HUES64 (cell line): Measurements from ENCODE around the gene VEPH1.
A peak's percentile ranks its signal among the peaks of the same experiment; 100 is the strongest.

ENCODE experiments used
- H3K27ac ChIP-seq: 2 replicates; pipeline ENCODE4 v1.7.0; 2013; ENCODE audit warnings: low read depth, low read length, inconsistent platforms
- H3K27me3 ChIP-seq: 2 replicates; pipeline ENCODE4 v1.6.1; 2013; ENCODE audit warnings: mild to moderate bottlenecking, low read length; ENCODE audit not compliant: insufficient read depth
- H3K36me3 ChIP-seq: 2 replicates; pipeline ENCODE4 v1.6.1; 2013; ENCODE audit warnings: mild to moderate bottlenecking, low read length; ENCODE audit not compliant: insufficient read depth
- H3K4me1 ChIP-seq: 2 replicates; pipeline ENCODE4 v1.6.1; 2013; ENCODE audit warnings: mild to moderate bottlenecking, low read length, moderate library complexity; ENCODE audit not compliant: insufficient read depth
- H3K4me3 ChIP-seq: 2 replicates; pipeline ENCODE4 v1.5.1; 2013; ENCODE audit warnings: mild to moderate bottlenecking, low read length, moderate library complexity
- H3K9ac ChIP-seq: 2 replicates; pipeline ENCODE4 v1.6.1; 2013; ENCODE audit warnings: mild to moderate bottlenecking, low read depth, low read length
- H3K9me3 ChIP-seq: 2 replicates; pipeline ENCODE4 v1.6.1; 2013; ENCODE audit warnings: low read depth, low read length; ENCODE audit not compliant: insufficient read depth
- whole genome bisulfite sequencing: fragments of 150-250, 120-280 bp; methylation state at CpG from one replicate; pipeline ENCODE4 v1.1.7; 2013; ENCODE audit warnings: missing lambda C conversion rate; 5-methylcytosine and 5-hydroxymethylcytosine counted together

VEPH1 gene

GRCh38 chr3:157447026-157447694 is 56.1 kb downstream of the VEPH1 start:
- no peaks in the 10 kb centered on the region for H3K36me3 ChIP-seq
- H3K9me3 ChIP-seq = no peaks in the 10 kb centered on the region
- 88% methylated on average over 3 of the region's 3 CpGs for WGBS
- no peaks in the 10 kb centered on the region for H3K27me3 ChIP-seq
- H3K4me1 ChIP-seq = no peaks in the 10 kb centered on the region
- no peak overlapping the region for H3K27ac ChIP-seq
- no peak overlapping the region for H3K4me3 ChIP-seq
- no peak overlapping the region for H3K9ac ChIP-seq

DNA sequence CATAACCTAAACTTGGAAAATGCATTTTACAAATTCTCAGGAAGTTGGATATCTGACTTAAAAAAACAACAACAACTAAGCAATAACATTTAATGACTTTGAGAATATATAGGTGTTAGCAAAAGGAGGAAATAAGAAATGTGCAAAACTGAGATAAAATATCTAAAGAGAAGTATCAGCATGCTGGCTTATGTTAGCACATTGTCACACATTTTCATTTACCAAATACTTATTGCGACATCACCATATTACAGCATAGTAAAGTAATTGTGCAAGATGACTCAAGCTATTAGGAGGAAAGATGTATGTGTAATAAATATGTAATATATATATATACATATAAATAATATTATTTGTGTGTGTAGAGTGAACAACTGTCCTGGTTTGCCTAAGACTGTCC is 57.4 kb downstream of the VEPH1 start:
- Histone ChIP-seq H3K36me3 (no peaks in the 10 kb centered on the region), H3K9ac (no peak overlapping the region), H3K9me3 (no peaks in the 10 kb centered on the region), H3K27me3 (no peaks in the 10 kb centered on the region), H3K4me1 (no peaks in the 10 kb centered on the region), H3K27ac (no peak overlapping the region), H3K4me3 (no peak overlapping the region)
- WGBS = no CpG with 5 or more reads among the region's 1 CpG

GRCh38 chr3:157444797-157445184 is 58.4 kb downstream of the VEPH1 start:
- H3K27me3 ChIP-seq = no peaks in the 10 kb centered on the region
- no peaks in the 10 kb centered on the region for H3K9me3 ChIP-seq
- no CpG with 5 or more reads among the region's 1 CpG for WGBS
- H3K36me3 ChIP-seq = no peaks in the 10 kb centered on the region
- no peak overlapping the region for H3K27ac ChIP-seq
- no peak overlapping the region for H3K9ac ChIP-seq
- H3K4me1 ChIP-seq = no peaks in the 10 kb centered on the region
- H3K4me3 ChIP-seq = no peak overlapping the region

DNA sequence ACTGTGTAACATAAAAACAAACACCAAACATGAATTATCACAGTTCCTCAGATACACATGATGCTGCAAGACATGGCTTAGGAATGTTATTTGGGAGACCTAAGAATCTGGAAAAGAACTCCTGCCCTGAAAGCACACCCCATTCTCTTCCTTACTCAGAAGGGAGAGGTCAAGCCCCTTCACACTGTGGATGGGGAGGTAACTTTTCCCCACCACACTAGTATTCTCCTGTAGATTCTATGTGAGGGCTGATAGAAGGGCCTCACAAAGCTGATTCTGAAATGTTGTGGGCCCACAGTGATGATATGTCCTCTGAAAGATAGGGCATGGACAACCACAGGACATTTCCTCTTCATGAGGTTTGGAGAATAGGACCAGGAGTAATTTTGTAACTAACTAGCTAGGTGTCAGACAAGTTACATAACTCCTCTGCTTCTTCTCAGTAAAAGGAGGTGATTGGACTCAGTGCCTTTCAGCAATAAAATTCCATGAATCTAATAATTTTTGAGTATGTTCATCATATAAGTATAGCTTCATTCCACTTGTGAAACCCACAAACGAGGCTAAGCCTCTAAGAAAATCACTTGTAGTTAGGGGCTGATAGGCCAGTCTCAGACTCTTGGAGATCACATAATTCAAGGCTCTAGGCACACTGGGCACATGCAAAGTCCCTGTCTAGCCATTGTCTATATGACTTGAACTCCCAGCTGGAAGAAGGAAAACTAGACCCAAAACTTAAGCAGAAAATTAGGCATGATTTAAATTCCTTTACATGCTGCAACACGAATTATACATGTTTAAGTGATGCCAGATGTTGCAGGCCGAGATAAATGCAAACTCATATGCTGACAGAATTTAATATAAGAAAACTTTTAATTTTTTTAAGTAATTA is 59.1 kb downstream of the VEPH1 start:
- H3K27me3 ChIP-seq = 0 out of 2 replicates have a peak, but pooled peaks cover 3% of the 10 kb centered on the region
- H3K27ac ChIP-seq = no peak overlapping the region
- no peak overlapping the region for H3K9ac ChIP-seq
- WGBS = 95% methylated on average over 2 of the region's 3 CpGs
- no peaks in the 10 kb centered on the region for H3K4me1 ChIP-seq
- H3K4me3 ChIP-seq = no peak overlapping the region
- H3K9me3 ChIP-seq = no peaks in the 10 kb centered on the region
- no peaks in the 10 kb centered on the region for H3K36me3 ChIP-seq

DNA sequence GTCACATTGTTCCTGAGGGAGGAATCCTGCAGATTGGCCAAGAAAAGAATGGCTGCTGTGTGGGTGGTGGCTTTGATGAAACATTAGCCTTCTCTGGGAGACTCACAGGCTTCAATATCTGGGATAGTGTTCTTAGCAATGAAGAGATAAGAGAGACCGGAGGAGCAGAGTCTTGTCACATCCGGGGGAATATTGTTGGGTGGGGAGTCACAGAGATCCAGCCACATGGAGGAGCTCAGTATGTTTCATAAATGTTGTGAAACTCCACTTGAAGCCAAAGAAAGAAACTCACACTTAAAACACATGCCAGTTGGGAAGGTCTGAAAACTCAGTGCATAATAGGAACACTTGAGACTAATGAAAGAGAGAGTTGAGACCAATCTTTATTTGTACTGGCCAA is 60.5 kb downstream of the VEPH1 start:
- no peak overlapping the region for H3K4me3 ChIP-seq
- H3K27me3 ChIP-seq = peaks cover 13% of the 10 kb centered on the region
- 84% methylated on average over 2 of the region's 2 CpGs for WGBS
- H3K9ac ChIP-seq = no peak overlapping the region
- H3K27ac ChIP-seq = no peak overlapping the region
- 0 out of 2 replicates have a peak, but pooled peaks cover 4% of the 10 kb centered on the region for H3K4me1 ChIP-seq
- H3K9me3 ChIP-seq = no peaks in the 10 kb centered on the region
- no peaks in the 10 kb centered on the region for H3K36me3 ChIP-seq

- Histone ChIP-seq H3K27me3 (peaks cover 28% of the 10 kb centered on the region), H3K36me3 (no peaks in the 10 kb centered on the region), H3K9me3 (no peaks in the 10 kb centered on the region), H3K9ac (no peak overlapping the region), H3K27ac (no peak overlapping the region), H3K4me3 (no peak overlapping the region), H3K4me1 (peaks cover 4% of the 10 kb centered on the region; the same call in 1 of the 2 replicates)
- 97% methylated on average over 1 of the region's 2 CpGs for WGBS
These were observed 62.1 kb downstream of the VEPH1 start for GRCh38 chr3:157441102-157441624.

DNA sequence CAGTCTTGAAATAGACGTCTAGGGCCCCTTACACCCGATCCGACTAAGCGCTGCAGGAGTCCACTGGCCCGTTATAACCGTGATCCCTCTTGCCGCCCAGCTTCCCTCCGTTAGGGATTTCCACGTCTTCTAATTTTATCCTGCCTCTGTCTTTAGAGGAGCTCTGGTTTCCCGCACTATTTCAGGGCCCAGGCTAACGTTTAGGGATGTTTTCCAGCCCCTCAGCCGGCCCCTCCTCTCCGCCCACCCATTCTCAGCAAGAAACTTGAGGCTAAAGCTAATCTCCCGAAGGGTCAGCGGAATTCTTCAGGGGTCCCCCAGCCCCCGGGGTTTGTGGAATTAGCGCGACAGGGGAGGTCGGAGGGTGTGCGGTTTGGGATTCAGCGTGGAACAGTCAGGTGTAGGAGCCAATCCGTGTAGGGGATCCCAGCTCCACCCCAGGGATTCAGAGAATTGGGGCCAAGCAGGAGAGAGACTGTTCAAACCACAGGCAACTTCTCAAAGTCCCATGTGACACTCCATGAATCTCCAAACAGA is 65.0 kb downstream of the VEPH1 start:
- WGBS = 2% methylated on average over 22 of the region's 22 CpGs
- H3K9ac ChIP-seq = peak overlapping the region; percentile 72

GRCh38 chr3:157436583-157437291 is 66.5 kb downstream of the VEPH1 start, which contains the start of gene PTX3:
Gene PTX3, plus strand, starts transcription at chr3:157436850. Its CDS starts 84 bp downstream, at chr3:157436934.
- Histone ChIP-seq H3K36me3 (no peaks in the 10 kb centered on the region), H3K27me3 (peaks cover 28% of the 10 kb centered on the region), H3K4me3 (peak within 1 kb of the TSS; percentile 79), H3K27ac (no peak within 1 kb of the TSS; the same call in 1 of the 2 replicates), H3K9me3 (no peaks in the 10 kb centered on the region), H3K4me1 (peaks cover 4% of the 10 kb centered on the region; the same call in 1 of the 2 replicates), H3K9ac (peak within 1 kb of the TSS; percentile 72)
- 11% methylated on average over 15 of the region's 15 CpGs for WGBS

More for the DNA sequence above, 65.0 kb downstream of the VEPH1 start:
- Histone ChIP-seq H3K27ac (no peak overlapping the region; the same call in 1 of the 2 replicates), H3K4me3 (peak overlapping the region; percentile 79), H3K9me3 (no peaks in the 10 kb centered on the region), H3K4me1 (peaks cover 4% of the 10 kb centered on the region; the same call in 1 of the 2 replicates), H3K27me3 (peaks cover 28% of the 10 kb centered on the region), H3K36me3 (no peaks in the 10 kb centered on the region)

DNA sequence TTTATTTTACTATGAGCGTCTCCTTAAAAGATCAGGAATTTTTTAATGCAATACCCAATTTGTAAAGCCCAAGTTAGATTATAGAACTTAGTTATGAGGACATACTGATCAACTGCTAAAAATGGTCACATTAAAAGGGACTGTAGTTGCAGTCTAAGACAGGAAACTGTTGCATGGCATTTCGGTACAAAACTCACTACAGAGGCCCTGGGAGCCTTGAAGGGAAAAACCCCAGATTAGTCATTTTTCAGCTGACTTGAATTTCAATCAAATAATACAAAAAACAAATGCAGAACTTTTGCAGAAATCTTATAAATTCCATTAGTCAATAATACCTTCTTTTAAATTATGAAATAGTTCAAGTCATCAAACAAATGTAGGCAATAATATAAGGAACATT is 73.5 kb downstream of the VEPH1 start:
- Histone ChIP-seq H3K4me1 (no peaks in the 10 kb centered on the region; the same call in 1 of the 2 replicates), H3K27ac (no peak overlapping the region), H3K4me3 (no peak overlapping the region), H3K27me3 (no peaks in the 10 kb centered on the region), H3K9ac (no peak overlapping the region), H3K9me3 (0 out of 2 replicates have a peak, but pooled peaks cover 3% of the 10 kb centered on the region), H3K36me3 (no peaks in the 10 kb centered on the region)
- WGBS = 91% methylated on average over 1 of the region's 2 CpGs

DNA sequence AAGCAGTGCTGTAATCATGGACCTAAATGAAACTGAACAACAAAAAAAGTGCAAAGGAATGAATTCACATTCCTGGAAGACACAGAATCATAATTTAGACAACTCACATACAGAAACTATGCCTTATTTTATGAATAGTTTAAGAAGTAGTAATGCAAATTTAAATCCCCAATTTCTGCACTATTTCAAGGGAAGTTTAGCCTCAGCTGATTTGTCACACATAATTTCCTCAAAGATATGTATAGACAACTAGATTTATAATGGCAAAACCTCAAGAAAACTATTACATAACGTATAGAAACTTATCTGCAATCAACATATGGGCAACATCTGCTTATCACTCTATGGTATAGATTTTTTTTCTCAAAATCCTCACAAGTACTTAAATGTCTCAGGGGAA is 74.4 kb downstream of the VEPH1 start:
- Histone ChIP-seq H3K36me3 (no peaks in the 10 kb centered on the region), H3K27me3 (no peaks in the 10 kb centered on the region), H3K27ac (no peak overlapping the region), H3K9me3 (0 out of 2 replicates have a peak, but pooled peaks cover 3% of the 10 kb centered on the region), H3K9ac (no peak overlapping the region), H3K4me3 (no peak overlapping the region), H3K4me1 (no peaks in the 10 kb centered on the region; the same call in 1 of the 2 replicates)
- WGBS = no CpG with 5 or more reads among the region's 1 CpG
